ENCODE data around the gene CYP4B1. TPM values are rescaled to one million over a fixed set of nuclear protein-coding genes. Genes with fewer than 3 reads are reported as not detected.

The CYP4B1 gene
- total RNA-seq (2022; extraction: Qiagen RNA extraction; ENCODE audit: low read depth) = not detected in 5 replicates

DNA sequence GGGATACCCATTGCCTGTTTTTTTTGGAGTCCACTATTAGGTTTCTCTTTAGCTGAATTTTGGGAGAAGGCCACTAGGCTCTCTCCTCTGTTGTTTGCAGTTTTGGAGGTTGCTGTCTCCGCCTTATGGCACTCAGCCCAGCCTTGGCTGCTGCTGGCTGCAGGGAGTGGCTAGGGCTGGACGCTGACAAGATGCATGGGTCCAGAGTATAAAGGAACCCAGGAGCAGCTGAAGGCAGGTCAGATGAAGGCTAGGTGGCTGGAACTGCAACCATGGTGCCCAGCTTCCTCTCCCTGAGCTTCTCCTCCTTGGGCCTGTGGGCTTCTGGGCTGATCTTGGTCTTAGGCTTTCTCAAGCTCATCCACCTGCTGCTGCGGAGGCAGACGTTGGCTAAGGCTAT is at the start of gene CYP4B1:
TSS of gene CYP4B1 (plus strand) at position 237 of the 400 bp plus-strand sequence. CDS start at position 273, 36 bp downstream.

Other genes starting within 250 kb of the CYP4B1 start
- gene KNCN, start 247.4 kb upstream of the CYP4B1 start, total RNA-seq (2022; extraction: Qiagen RNA extraction; ENCODE audit: low read depth) = not detected in 5 replicates
- gene MKNK1, start 194.8 kb upstream of the CYP4B1 start, total RNA-seq (2022; extraction: Qiagen RNA extraction; ENCODE audit: low read depth) = 18.2 to 21.2 TPM (median 19.5 TPM) in 5 replicates
- gene MOB3C, start 182.2 kb upstream of the CYP4B1 start, total RNA-seq (2022; extraction: Qiagen RNA extraction; ENCODE audit: low read depth) = 3.1 to 4.5 TPM (median 3.7 TPM) in 5 replicates
- gene ATPAF1, start 130.7 kb upstream of the CYP4B1 start, total RNA-seq (2022; extraction: Qiagen RNA extraction; ENCODE audit: low read depth) = 31.3 to 43.0 TPM (median 31.9 TPM) in 5 replicates
- not detected in 5 replicates for gene TEX38, start 127.2 kb upstream of the CYP4B1 start, total RNA-seq (2022; extraction: Qiagen RNA extraction; ENCODE audit: low read depth)
- 19.4 to 30.0 TPM (median 26.1 TPM) in 5 replicates for gene EFCAB14, start 79.9 kb upstream of the CYP4B1 start, total RNA-seq (2022; extraction: Qiagen RNA extraction; ENCODE audit: low read depth)
- not detected in 5 replicates for gene CYP4A11, start 142.4 kb downstream of the CYP4B1 start, total RNA-seq (2022; extraction: Qiagen RNA extraction; ENCODE audit: low read depth)
- gene CYP4X1, start 224.6 kb downstream of the CYP4B1 start, total RNA-seq (2022; extraction: Qiagen RNA extraction; ENCODE audit: low read depth) = not detected in 5 replicates